DND-41 (cell line): Measurements from ENCODE around the gene CYP21A2.

Experiments
- CTCF ChIP-seq: IDR thresholded peaks from 2 replicates; pipeline ENCODE4 v1.5.1; 2012; ENCODE audit warnings: borderline replicate concordance, low read length, moderate library complexity, mild to moderate bottlenecking; ENCODE audit not compliant: poor library complexity, severe bottlenecking; ENCODE audit errors: extremely low read depth
- EZH2 ChIP-seq: IDR thresholded peaks from 3 replicates; pipeline ENCODE4 v1.6.1; 2012; ENCODE audit warnings: borderline replicate concordance, low read depth, mild to moderate bottlenecking, moderate library complexity, low read length, inconsistent platforms; ENCODE audit not compliant: severe bottlenecking

- no peak for TF ChIP-seq EZH2
- no peak for TF ChIP-seq CTCF
These were observed 26.5 kb downstream of the CYP21A2 start for GRCh38 chr6:32064706-32065105.
